CD1c-positive myeloid dendritic cell (primary cell): ENCODE data around the gene CD48.

Source experiments
- DNase-seq: peaks from one replicate; pipeline ENCODE4 v3.0.0-alpha.2; 2016; ENCODE audit errors: extremely low spot score

Gene CD48, protein sequence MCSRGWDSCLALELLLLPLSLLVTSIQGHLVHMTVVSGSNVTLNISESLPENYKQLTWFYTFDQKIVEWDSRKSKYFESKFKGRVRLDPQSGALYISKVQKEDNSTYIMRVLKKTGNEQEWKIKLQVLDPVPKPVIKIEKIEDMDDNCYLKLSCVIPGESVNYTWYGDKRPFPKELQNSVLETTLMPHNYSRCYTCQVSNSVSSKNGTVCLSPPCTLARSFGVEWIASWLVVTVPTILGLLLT

GRCh38 chr1:160711602-160712311, at the start of gene CD48:
CD48 (minus strand) TSS chr1:160711822; CDS start chr1:160711763, 59 bp downstream.
- DNase-seq, result peak; percentile 83

DNA sequence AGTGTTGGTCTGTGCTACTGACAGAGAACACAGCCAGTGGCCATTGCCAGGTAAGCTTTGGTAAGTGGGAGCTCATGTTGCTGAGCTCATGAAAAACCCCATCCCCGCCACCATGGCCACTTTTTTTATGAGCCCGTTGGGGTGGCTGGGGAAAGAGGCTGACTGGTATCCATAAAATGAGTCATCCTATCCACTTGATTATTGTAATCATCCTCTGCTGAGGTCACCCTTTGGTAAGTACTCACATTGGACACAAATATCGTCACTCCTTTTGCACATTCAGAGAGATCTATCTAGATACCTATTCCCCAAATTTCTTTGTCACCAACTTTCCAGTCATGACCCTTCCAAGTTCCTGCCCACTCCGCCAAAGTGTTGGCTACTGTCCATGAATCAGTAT, 49.4 kb upstream of the CD48 start:
- no peak for DNase-seq

DNA sequence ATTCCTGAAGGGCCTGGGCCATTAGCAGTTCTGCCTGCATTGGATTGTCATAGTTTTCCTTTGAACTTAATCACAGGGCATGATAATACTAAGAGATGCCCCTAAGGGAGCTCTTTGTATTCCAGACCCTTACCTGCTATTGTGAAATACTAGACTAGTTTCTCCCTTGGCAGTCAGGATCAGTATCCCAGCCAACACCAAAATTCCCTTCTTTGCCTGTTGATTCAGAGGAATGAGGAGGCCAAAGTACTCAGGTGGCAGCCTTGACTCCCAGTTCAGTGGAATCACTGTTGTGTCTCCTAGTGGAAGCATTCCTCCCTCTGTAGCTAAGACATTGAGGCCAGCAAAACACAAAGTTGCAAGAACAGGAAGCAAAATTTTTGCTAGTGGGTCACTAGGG, 48.1 kb upstream of the CD48 start:
- no peak for DNase-seq

DNA sequence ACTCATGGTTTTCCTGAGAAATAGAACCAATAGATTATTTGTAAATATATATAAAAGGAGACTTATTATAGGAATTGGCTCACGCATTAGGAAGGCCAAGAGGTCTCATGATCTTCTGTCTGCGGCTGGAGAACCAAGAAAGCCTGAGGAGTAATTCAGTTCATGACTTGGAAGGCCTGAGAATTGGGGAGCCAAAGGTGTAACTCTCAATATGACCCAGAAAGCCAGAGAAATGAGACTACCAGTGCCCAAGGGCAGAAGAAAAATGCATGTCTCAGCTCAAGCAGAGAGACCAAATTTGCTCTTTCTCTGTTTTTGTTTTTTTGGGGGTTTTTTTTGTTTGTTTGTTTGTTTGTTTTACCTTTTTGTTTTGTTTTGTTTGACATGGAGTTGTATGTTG, 46.9 kb upstream of the CD48 start:
- DNase-seq, result no peak

GRCh38 chr1:160756849-160757201, 45.2 kb upstream of the CD48 start:
- no peak for DNase-seq

DNA sequence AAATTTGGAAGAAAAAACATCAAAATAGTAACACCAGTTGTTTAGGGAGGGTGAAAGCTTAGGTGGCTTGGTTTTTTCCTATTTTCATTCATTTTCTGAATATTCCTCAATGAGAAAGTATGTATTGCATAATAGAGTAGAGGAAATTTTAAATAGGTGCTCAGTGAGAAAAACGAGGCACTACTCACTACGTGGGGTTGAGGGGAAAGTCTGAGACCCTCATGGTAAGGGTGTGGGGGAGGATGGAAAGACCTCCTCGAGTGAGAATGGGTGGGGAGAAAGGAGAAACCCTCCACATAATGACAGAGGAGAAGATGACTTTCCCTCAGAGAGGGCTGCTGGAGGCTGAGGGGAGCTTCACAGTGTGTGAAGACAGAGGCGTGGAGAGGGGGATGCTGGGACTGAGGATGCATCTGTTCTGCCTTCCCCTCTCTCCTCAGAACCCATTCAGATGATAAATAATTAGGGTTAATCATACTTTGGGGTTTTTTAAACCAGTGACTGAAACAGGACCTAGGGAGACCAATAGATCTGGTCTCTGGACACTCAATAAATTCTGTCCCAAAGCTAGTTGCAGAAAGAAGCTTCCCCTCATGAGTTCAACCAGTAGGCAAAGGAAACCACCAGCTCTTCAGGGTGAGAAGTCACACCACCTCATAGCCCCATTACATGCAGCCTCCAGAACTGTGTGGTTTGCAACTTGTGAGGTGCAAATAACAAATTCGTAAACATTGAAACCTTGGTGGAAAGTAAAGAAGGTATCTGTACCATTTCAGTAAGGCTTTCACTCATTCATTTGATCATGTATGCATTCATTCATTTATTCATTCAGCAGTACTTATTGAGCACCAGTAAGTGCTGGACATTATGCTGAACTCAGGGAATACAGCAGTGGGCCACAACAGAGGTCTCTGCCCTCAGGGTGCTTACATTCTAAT, 44.6 kb upstream of the CD48 start:
- no peak for DNase-seq

DNA sequence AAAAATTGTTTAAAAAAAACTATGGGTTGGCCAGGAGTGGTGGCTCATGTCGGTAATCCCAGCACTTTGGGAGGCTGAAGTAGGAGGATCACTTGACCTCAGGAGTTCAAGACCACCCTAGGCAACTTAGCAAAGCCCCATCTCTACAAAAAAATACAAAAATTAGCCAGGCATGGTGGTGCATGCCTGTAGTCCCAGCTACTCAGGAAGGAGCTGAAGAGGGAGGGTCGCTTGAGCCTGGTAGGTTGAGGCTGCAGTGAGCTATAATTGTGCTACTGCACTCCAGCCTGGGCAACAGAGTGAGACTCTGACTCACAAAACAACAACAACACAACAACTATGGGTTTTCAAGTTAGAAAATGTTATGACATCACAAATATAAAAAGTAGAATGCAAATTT, 43.8 kb upstream of the CD48 start:
- no peak for DNase-seq

DNA sequence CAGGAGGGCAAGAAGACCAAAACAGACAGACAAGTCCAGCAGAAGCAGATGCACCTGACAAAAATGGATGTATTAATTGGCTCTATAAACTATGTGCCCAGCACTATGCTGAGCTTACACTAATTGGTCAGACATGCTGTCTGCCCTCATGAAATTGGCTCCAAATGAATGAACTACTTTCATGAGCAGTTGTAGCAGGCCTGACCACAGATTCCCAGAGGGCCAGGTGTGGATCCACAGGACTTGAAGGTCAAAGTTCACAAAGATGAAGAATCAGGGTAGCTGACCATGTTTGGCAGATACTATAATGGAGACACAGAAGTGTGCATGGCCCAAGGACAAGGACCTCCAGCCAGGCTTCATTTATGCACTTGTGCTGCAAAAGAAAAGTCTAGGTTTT, 42.0 kb upstream of the CD48 start:
- no peak for DNase-seq

GRCh38 chr1:160752924-160753323, 41.3 kb upstream of the CD48 start:
- no peak for DNase-seq

GRCh38 chr1:160752406-160752805, 40.8 kb upstream of the CD48 start:
- no peak for DNase-seq

- no peak for DNase-seq
Observed at GRCh38 chr1:160750608-160751007, 39.0 kb upstream of the CD48 start.

DNA sequence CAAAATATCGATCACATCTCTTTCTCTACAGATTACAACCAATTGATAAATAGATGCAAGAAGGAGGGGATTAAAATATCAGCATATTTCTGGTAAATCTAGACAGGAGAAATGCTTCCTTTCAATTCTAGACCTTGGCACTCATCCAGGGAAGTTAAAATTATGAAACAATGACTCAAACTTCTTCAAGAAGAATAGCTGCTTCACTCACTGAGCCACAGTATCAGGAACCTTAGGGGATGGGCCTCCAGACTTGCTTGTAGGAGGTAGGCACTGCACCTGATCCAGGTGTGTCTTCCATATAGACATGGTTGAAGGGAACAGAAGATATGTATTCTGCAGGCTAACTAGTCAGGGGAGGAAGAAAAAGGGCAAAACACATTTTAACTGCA, 37.3 kb upstream of the CD48 start:
- peak; percentile 69 for DNase-seq

DNA sequence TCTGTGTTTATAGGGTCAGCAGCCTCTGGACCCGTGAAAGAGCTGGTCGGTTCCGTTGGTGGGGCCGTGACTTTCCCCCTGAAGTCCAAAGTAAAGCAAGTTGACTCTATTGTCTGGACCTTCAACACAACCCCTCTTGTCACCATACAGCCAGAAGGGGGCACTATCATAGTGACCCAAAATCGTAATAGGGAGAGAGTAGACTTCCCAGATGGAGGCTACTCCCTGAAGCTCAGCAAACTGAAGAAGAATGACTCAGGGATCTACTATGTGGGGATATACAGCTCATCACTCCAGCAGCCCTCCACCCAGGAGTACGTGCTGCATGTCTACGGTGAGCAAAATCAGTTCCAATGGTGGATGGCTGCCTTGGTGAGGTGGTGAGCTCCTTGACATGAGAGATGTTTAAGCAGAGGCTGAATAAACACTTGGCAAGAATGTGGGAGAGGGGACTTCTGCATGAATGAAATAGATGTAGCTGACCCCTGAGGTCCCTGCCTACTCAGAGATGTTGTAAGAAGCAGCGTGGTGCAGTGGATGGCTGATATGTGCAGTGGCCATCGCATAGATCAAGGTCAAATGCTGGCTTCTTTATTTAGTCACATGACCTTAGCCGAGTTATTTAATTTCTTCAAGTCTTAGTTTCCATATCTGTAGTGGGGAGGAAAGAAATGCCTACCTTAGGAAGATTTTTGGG, 36.7 kb upstream of the CD48 start:
- no peak for DNase-seq

GRCh38 chr1:160747717-160748116, 36.1 kb upstream of the CD48 start:
- no peak for DNase-seq

- DNase-seq, result no peak
Observed at GRCh38 chr1:160746836-160747500, 35.3 kb upstream of the CD48 start.

DNA sequence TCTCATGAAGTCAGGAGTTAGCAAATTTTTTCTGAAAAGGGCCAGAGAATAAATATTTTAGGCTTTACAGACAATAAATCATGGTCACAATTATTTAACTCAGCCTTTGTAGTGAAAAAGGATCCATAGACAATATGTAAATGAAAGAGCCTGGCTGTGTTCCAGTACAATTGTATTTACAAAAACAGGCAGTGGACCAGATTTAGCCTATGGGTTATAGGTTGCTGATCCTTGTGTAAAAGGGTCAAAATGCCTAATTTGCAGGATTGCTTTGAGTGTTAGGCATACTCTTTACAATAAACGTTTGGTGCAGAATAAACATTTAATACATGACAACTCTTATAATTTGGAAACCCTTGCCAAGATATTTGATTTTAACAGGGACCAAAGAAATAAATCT, 33.9 kb upstream of the CD48 start:
- DNase-seq, result no peak

GRCh38 chr1:160744852-160745520, 33.4 kb upstream of the CD48 start:
- DNase-seq, result no peak

DNA sequence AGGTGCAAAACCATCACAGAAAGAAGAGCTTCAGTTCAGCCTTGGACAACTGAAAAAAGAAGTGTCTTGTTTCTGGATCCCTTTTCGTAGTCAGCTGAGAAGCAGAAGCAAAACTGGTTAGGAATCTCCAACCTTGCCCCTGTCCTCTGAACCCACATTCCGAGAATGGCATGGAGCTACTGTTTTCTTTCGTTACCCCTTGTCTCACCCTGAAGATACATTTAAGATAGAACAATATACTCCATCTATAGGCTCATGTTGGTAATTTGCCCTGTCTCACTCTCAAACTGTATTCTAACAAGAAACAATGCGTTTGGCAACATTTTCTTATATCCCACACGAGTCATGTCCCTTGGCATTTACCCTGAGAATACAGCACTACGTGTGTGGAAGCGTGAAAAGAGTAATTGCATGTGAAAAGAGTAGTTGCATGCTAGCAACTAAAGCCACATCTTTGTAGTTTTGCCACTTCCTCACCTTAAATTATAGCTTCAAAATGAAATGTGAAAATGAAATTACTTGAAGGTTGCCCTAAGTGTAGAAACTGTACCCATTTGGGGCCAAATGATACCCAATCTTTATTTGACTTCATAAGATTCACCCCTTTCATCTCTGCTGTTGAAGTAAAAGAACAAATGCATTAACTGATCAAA, 32.7 kb upstream of the CD48 start:
- peak; percentile 48 for DNase-seq

GRCh38 chr1:160743266-160743665, 31.6 kb upstream of the CD48 start:
- no peak for DNase-seq

- DNase-seq, result peak; percentile 79
Observed at GRCh38 chr1:160742428-160743127, 31.0 kb upstream of the CD48 start.
